Hepatocyte (in vitro differentiated cells): ENCODE measurements around the gene SUSD3. TPM values are rescaled to one million over a fixed set of nuclear protein-coding genes. Genes with fewer than 3 reads are reported as not detected.
A peak's percentile ranks its signal among the peaks of the same experiment; 100 is the strongest.

ENCODE experiments used
- DNase-seq: peaks from one replicate; pipeline ENCODE4 v3.0.0-alpha.2; 2016; ENCODE audit warnings: low spot score
- H2AFZ ChIP-seq: fragments of 200-600 bp; sonication (generic); 2 replicates; pipeline ENCODE4 v1.6.0; 2016; ENCODE audit warnings: antibody characterized with exemption, mild to moderate bottlenecking
- H3K27ac ChIP-seq: fragments of 200-600 bp; sonication (generic); 2 replicates; pipeline ENCODE4 v1.5.1; 2016; ENCODE audit warnings: mild to moderate bottlenecking
- H3K27me3 ChIP-seq: fragments of 200-600 bp; sonication (generic); 2 replicates; pipeline ENCODE4 v1.6.1; 2016
- H3K36me3 ChIP-seq: fragments of 200-600 bp; sonication (generic); replicated peaks from 2 replicates; pipeline ENCODE4 v1.5.1; 2016; ENCODE audit warnings: low read depth; ENCODE audit not compliant: insufficient read depth
- H3K4me1 ChIP-seq: fragments of 200-600 bp; sonication (generic); 2 replicates; pipeline ENCODE4 v1.5.1; 2016; ENCODE audit warnings: mild to moderate bottlenecking, moderate library complexity; ENCODE audit not compliant: insufficient read depth
- H3K4me2 ChIP-seq: fragments of 200-600 bp; sonication (generic); 2 replicates; pipeline ENCODE4 v1.6.0; 2016
- H3K4me3 ChIP-seq: fragments of 200-600 bp; sonication (generic); 2 replicates; pipeline ENCODE4 v1.5.1; 2016; ENCODE audit warnings: mild to moderate bottlenecking
- H3K79me2 ChIP-seq: fragments of 200-600 bp; sonication (generic); 2 replicates; pipeline ENCODE4 v1.6.0; 2017; ENCODE audit warnings: mild to moderate bottlenecking
- H3K9me2 ChIP-seq: fragments of 200-600 bp; sonication (generic); replicated peaks from 2 replicates; pipeline ENCODE4 v1.6.0; 2017; ENCODE audit warnings: mild to moderate bottlenecking; ENCODE audit not compliant: insufficient read depth
- H3K9me3 ChIP-seq: fragments of 200-600 bp; sonication (generic); 2 replicates; pipeline ENCODE4 v1.5.1; 2016; ENCODE audit warnings: low read depth, mild to moderate bottlenecking
- H4K20me1 ChIP-seq: fragments of 200-600 bp; sonication (generic); 2 replicates; pipeline ENCODE4 v1.6.0; 2016; ENCODE audit warnings: mild to moderate bottlenecking; ENCODE audit not compliant: insufficient read depth, poor library complexity, severe bottlenecking
- CTCF ChIP-seq: fragments of 200-600 bp; sonication (generic); IDR thresholded peaks from 2 replicates; pipeline ENCODE4 v1.5.1; 2016; ENCODE audit warnings: antibody characterized with exemption, mild to moderate bottlenecking; ENCODE audit not compliant: poor library complexity
- EZH2 ChIP-seq: fragments of 200-600 bp; sonication (generic); IDR thresholded peaks from 2 replicates; pipeline ENCODE4 v1.6.1; 2016; ENCODE audit warnings: antibody characterized with exemption, mild to moderate bottlenecking, borderline replicate concordance
- EZH2phosphoT487 ChIP-seq: fragments of 200-600 bp; sonication (generic); IDR thresholded peaks from one replicate; pipeline ENCODE4 v1.6.1; 2018; ENCODE audit warnings: antibody characterized with exemption, mild to moderate bottlenecking, low read depth, moderate library complexity; ENCODE audit not compliant: unreplicated experiment, severe bottlenecking
- WGBS: methylation state at CpG from one replicate; pipeline ENCODE4 v1.1.6; 2016; ENCODE audit warnings: low lambda C conversion rate; ENCODE audit errors: missing lambda C conversion rate; 5-methylcytosine and 5-hydroxymethylcytosine counted together
- polyA plus RNA-seq: library from polyadenylated mRNA; unstranded; fragments of >200 nt; fragmentation: Nextera tagmentation; extraction: Ambion mirVana; gene quantifications from 2 replicates; pipeline ENCODE4 v1.2.1, GENCODE V29; 2016
- total RNA-seq: library from RNA; depleted of rRNA; stranded (reverse); fragments of >200 nt; gene quantifications from 2 replicates; pipeline ENCODE4 v1.2.3, GENCODE V29; 2014

Gene SUSD3
- total and polyA plus RNA-seq, 2 experiments from 2014 or later = 11.4 to 17.3 TPM

DNA sequence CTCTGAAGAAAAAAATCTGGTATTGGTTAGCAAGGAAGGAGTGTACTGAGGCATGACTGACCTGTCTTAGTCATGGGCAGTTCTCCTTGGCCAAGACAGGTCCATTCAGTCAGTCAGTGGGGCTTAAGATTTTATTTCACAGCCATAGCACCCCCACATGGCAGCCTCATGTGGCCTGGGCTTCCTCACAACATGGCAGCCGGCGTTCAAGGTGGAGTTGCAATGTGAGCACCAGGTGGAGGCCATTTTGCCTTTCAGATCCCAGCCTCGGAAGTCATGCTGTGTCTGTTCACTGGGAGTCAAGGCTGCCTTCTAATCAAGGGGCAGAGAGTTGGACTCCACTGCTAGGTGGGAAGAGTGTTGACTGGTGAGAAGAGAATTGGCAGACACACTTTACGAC, 27.2 kb downstream of the SUSD3 start:
- Histone ChIP-seq H3K9me2 (no peaks in the 10 kb centered on the region), H3K36me3 (no peaks in the 10 kb centered on the region), H3K4me1 (peaks cover 4% of the 10 kb centered on the region), H4K20me1 (no peaks in the 10 kb centered on the region), H3K27ac (no peak overlapping the region), H3K4me2 (no peak overlapping the region), H3K27me3 (no peaks in the 10 kb centered on the region), H3K9me3 (no peaks in the 10 kb centered on the region), H3K4me3 (no peak overlapping the region), H2AFZ (no peak overlapping the region), H3K79me2 (no peaks in the 10 kb centered on the region)
- DNase-seq = no peak
- 93% methylated on average over 4 of the region's 4 CpGs for WGBS
- TF ChIP-seq EZH2phosphoT487 = no peak
- no peak for TF ChIP-seq CTCF
- TF ChIP-seq EZH2 = no peak

DNA sequence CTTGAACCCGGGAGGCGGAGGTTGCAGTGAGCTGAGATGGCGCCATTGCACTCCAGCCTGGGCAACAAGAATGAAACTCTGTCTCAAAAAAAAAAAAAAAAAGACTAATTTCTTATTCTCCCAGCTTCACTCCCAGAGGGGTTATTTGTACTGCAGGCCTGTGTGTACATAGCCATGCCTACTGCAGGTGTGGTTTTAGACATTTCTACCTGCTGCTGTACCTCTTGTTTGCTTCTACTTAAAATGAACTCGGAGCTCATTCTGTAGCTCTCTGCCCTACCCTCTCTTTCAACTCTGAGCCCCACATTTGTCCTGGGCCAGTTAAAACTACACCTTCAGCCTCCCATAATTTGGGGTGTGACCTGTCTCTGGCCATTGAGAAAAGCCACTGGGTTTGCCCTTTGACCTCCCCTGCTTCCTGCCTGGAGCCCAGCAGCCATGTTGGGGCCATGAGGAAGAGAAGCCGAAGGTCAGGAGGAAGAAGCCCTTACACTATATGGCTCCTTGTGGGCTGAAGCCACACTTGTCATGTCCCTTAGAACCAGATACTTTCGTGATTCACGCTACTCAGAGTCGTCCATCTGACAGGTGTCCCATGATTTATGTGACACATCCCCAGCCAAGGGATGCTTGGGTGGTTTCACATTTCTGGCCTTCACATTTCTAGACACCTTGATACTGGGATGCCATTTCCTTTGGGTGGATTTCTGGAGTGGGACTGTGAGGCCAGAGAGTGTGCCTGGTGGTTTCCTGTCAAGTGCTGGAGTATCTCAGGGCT, 28.1 kb downstream of the SUSD3 start:
- no peak overlapping the region for H3K4me2 ChIP-seq
- peak; percentile 4 for DNase-seq
- H3K9me2 ChIP-seq = no peaks in the 10 kb centered on the region
- TF ChIP-seq EZH2phosphoT487 (no peak), CTCF (no peak), EZH2 (no peak)
- H3K4me3 ChIP-seq = no peak overlapping the region
- H4K20me1 ChIP-seq = no peaks in the 10 kb centered on the region
- peak overlapping the region; percentile 81 for H3K27ac ChIP-seq
- no peaks in the 10 kb centered on the region for H3K36me3 ChIP-seq
- no peaks in the 10 kb centered on the region for H3K27me3 ChIP-seq
- no peak overlapping the region for H2AFZ ChIP-seq
- WGBS = 85% methylated on average over 8 of the region's 8 CpGs
- H3K9me3 ChIP-seq = no peaks in the 10 kb centered on the region
- no peaks in the 10 kb centered on the region for H3K79me2 ChIP-seq
- peaks cover 4% of the 10 kb centered on the region for H3K4me1 ChIP-seq

- Histone ChIP-seq H3K4me1 (peaks cover 8% of the 10 kb centered on the region), H3K36me3 (no peaks in the 10 kb centered on the region), H3K27me3 (no peaks in the 10 kb centered on the region), H3K4me3 (no peak overlapping the region), H3K9me2 (no peaks in the 10 kb centered on the region), H3K4me2 (no peak overlapping the region), H2AFZ (no peak overlapping the region), H3K79me2 (no peaks in the 10 kb centered on the region), H3K9me3 (no peaks in the 10 kb centered on the region), H4K20me1 (no peaks in the 10 kb centered on the region), H3K27ac (no peak overlapping the region)
- no peak for TF ChIP-seq CTCF
- no peak for TF ChIP-seq EZH2phosphoT487
- TF ChIP-seq EZH2 = no peak
- DNase-seq = peak; percentile 1
- WGBS = 99% methylated on average over 12 of the region's 12 CpGs
These were observed 29.6 kb downstream of the SUSD3 start for GRCh38 chr9:93087971-93088655.
